Measurements from ENCODE around the gene SAP30BP.

DNA sequence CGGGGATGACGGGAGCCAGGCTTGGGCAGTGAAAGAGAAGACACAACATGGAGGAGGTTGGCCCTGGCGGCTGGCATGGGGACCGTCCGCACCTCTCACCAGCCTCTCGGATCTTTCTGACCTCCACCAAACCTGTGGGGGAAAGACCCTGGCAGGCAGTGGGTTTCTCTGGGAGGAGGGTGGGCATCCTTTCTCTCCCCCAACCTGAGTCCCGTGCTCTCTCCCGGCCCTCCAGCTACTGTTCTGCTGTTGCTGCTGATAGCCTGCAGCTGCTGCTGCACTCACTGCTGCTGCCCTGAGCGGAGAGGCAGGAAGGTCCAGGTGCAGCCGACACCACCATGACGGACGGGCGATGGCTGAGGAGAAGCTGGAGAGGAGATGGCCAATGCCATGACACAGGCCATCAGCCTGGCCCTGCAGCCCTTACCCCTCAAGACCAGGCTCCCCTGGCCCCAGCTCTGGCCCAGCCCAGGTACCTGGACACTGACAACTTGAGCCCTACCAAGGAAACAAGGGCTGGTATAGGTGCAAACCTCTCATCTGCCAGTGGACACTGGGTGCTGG lies 26.5 kb upstream of the SAP30BP start:
- no peak for TF ChIP-seq CTCF (IDR thresholded peaks at IDR 0.05)
- TF ChIP-seq EZH2 (IDR thresholded peaks at IDR 0.05): no peak

Measured in neural progenitor cell (in vitro differentiated cells).